DMS53 treated with DMSO at 0.1 percent for 48 hours (cell line): ENCODE measurements around the gene USP38.
"Not testable (repeated sequence)": the region's sequence is repeated elsewhere in the genome, so short reads cannot be mapped to it uniquely, and the experiment has no call there.

Experiments used
- DNase-seq: peaks from one replicate; lab custom pipeline; 2025; ENCODE audit not compliant: unreplicated experiment; lab: John Stamatoyannopoulos, UW

Gene USP38

DNA sequence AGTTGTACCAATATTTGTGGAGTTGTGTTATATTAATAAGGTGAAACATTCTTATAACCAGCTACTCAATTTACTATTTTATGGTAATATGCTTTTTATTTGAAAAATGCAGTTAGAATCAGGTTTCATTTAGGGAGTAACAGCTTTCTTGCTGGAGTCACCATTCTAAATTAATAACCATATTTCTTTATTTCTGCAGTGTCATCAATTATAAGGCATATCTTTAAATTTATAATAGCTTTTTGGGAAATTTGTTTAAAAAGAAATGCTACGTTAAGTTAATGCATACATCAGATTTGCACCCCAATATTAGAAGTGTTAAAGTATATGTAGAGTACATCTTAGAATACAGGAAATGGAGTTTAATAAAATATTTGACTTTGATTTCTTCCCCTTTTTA lies 18.9 kb downstream of the USP38 start:
- DNase-seq: no peak

DNA sequence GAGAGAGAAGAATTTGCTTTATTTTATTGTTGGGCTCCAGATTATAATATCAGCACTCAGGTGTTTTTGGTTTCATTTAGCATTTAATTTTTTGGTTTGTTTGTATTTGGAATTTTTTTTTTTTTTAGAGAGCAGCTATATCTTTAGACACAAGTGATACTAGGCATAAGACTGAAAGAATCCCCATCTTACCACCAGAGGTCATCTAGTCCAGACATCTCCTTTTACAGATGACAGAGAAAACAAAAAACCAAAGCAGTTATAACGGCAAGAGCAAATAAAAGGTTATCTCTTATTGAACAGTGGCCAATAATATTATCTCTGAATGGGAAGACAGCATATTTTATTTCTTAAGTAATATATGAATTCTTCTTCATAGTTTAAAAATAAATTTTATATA lies 22.8 kb downstream of the USP38 start:
- DNase-seq: no peak

DNA sequence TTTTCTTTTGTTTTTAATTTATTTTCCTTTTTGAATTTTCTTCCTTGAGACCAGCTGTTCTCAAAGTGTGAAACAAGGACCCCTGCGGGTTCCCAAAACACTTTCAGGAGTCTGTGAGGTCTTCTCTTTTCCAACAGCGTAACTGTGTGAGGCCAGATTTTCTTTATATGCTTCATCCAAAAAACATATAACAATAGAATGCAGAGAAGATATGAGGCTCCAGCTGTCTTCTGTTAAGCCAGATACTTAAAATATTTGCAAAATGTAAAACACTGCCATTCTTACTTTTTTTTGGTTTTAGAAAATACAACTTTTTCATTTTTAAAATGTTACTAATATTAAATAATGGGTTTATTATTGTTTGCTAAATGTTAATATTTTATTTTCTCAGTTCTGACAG lies 27.8 kb downstream of the USP38 start:
- DNase-seq: no peak

DNA sequence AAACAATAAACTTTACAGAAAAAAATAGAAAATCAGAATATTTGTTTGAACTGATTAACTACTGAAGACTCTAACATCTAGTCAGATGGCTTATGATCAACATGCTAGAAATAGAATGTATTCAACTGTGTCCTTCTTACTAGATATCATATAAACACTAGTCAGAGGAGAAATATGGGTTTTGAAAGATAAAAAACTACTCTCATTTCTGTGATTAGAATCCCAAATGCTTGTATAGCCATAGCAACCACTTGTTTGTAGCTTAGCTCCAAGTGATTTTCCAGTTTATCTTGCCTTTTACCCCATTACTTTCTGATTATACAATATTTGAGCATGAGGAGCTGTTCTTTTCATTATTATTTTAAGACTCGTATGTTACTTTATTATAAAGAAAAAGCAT lies 31.2 kb downstream of the USP38 start:
- no peak for DNase-seq

DNA sequence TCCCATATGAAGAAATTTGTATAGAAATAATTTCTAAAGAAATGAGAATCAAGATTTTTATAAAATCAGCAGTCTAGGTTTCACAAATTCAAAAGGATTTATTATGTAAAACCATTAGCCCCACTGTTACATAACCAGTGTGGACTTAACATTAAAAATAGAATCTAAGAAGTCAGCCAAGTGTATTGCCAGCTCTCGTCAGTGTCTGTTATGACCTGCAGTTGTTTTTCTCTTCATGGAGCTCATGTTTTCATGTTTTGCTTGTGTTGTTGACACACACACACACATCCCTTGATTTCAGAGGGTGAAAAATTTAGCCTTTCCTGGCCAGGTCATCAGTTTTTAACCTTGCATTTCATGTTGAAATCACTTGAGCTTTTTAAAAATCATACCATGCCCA lies 39.5 kb downstream of the USP38 start:
- DNase-seq: no peak

DNA sequence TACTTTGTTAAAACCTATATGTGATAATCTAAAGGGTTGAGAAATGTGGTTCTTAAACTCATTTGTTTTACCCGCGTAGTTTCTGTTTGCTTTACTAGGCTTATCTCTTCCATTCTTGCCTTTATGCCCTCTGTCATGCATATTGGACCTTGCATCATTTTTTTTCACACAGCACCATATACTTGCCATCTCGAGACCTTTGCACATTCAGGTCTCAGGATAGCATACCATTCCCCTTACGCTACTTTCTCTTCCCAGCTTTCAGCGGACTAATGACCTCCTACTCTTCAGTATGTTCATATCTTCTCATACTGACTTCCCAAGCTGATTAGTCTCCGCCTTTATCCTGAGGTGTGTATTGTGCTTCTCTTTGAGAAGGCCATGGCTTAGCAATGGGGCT lies 40.5 kb downstream of the USP38 start:
- DNase-seq: no peak

DNA sequence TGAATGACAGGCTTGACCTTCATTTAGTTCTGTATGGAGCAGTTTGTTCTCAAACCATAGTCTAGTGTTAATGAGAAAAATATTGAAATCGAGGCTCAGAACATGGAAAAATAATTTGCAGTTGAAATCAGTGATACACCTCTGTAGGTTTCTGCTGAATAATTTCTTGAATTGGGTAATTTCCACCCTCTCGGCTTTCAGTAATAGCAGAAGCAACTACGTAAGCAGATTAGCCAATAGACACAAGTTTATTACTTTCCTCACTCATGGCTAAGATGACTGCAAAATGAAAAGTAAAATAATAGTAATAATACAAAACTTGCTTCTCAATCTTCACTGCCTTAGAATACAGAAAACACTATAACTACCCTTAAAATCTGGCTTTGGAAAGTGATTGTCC lies 46.0 kb downstream of the USP38 start:
- DNase-seq: no peak

DNA sequence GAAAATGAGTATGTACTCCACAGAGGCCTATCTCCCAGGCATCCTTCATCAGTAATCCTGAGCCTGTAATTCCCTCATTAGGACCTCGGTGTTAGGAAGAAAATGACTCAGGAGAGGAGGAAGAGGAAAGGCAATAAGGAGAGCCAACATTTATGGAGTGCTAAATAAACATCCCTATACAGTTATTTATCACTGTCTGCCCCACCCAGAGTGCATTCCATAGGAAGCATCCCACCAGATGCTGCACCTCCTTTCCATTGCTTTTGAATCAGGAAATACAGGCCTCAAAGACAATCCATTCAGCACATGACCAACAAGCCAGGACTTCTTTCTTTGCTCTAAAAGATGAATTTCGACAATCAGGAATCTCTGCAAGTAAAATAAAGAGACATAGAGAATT lies 47.6 kb downstream of the USP38 start:
- no peak for DNase-seq

DNA sequence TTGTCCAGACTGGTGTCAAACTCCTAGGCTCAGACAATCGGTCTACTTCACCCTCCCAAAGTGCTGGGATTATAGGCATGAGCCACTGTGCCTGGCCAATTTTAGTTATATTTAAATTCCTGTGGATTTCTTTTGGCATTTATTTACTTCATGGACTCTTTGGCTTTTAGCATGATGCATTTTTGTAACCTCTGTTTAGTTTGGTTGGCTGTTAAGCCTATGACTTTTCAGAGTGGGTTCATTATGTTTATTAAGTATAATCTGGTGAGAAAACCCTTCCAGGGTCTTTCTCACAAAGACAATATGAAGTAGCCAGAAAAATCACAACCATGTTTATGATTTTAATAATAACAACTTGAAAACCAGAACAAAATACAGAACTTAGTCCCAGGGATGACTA lies 49.4 kb downstream of the USP38 start:
- no peak for DNase-seq

DNA sequence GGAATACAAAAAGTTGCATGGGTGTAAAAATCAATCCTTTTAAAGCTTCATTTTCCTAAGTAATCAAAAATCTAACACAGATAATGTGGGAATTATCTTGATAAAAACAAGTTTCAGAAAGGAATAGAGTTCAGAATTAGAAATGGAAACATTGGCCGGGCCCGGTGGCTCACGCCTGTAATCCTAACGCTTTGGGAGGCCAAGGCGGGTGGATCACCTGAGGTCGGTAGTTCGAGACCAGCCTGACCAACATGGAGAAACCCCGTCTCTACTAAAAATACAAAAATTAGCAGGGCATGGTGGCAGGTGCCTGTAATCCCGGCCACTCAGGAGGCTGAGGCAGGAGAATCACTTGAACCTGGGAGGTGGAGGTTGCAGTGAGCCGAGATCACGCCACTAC lies 52.5 kb downstream of the USP38 start:
- not testable (repeated sequence) for DNase-seq

DNA sequence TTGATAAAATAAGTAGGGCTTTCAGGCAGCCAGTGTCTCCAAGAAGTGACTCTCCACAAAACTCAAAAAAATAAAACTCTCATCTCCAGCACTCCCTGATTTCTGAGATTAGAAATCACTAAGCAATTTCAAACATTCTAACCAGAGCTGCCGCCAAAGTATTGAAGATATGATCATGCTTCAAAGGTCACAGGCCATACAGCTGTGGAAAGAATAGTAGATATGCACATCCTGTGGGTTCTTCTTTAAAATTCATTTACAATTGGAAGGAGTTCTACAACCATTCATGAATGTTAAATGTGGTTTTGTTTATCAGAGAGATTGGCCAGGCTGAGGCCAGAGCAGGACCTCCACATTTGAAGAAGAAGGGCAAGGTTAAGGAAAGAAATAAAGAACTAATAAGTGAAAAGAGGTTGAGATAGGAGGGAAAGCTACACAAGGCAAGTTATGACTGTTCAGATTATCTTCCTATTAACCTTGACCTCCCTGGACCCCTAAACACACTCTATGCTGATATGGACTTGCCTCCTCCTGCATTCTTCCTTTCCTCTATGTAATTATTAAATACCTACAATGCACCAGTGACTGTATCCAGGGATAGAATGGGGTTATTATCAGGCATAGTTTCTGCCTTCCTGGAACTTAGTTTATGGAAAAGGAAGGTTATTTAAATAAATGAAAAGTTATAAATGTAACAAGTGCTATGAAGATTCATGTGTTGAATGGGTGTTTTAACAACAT lies 56.4 kb downstream of the USP38 start:
- no peak for DNase-seq

DNA sequence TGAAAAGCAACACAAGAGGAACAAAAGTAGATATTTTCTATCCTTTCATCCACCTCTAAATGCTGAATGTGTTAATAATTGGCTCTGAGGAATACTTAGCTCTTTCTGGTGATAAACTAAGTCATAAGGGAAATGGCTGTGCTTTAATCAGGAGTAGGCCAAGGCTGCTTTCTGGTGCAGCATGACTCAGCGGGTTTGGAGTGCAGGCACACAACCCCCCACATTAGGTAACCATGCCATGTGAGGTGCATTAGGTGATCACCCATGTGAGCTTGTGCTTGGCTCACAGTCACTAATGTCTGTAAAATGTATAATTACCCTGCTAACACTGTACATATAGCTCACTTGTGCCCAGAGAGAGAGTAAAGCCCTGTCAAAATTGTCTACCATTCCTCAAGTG lies 57.2 kb downstream of the USP38 start:
- no peak for DNase-seq

DNA sequence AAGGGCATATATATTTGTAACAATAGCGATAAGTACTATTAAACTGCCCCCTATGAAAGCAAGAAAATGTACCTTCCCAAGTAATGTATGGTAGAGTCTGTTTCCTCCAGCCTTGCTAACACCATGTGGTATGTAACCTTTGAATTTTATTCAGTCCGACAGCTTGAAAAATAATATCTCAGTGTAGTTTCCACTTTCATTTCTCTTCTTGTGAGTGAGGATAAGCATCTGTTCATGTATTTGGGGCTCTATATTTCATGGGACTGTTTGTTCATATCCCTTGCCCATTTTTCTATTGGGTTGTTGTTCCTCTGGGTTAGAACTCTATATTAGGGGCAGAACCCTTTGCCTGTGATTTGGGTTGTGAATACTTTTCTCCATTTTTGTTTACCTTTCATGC lies 58.3 kb downstream of the USP38 start:
- DNase-seq: no peak

DNA sequence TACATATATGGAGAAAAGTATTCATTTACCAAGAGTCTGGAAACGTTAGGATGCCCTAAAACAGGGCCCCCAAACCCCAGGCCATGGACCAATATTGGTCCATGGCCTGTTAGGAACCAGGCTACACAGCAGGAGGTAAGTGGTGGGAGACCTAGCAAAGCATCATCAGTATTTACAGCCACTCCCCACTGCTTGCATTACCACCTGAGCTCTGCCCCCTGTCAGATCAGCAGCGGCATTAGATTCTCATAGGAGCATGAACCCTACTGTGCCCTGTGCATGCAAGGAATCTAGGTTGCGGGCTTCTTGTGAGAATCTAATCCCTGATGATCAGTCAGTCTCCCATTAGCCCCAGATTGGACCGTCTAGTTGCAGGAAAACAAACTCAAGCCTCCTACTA lies 62.3 kb downstream of the USP38 start:
- no peak for DNase-seq

DNA sequence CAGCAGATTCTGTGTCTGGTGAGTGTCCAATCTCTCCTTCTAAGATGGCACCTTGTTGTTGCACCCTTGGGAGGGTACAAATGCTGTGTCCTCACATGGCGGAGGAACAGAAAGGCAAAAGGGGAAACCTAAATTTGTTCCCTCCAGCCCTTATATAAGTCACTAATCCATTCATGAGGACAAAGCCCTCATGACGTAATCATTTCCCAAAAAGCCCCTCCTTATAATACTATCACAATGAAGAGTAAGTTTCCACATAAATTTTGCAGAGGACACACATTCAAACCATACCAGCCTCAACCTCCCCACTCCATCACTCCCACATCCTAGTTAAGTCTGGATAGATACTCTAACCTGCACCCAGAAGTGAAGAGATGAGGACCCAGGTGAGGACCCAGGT lies 63.1 kb downstream of the USP38 start:
- DNase-seq: no peak

DNA sequence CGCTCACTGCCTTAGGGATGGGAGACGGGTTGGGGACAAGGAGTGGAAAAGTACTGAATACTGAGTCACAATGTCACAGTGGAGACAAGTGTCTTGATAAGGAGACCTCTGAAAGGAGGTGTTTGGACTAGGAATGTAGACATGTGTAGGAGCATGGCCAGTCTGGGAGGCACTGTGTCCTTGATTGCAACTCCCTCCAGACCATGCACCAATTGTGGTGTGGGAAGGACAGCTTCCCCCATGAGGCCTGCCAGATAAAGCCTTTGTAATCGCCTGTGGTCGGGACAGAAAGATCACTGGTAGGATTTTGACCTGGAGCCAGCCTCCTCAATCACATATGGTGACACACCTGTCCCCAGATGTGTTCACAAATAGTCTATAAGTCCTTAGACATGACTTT lies 64.1 kb downstream of the USP38 start:
- no peak for DNase-seq

DNA sequence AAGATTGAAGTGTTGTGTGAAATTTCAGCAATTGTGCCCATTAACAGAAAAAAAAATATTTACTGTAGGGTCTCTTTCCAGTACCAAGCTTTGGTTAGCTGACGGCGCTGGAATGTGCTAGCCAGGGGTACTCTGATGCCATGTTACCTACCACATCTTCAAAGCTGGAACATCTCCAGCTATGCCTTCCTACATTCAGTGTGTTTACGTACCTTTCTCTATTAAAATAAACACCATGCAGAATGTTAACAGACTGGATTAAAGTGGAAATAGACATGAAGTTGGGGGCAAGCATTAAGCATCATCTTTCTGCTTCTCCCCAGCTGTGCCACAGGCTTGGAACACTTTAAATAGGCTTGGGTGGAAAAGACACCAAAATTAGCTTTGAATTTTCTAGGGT lies 65.9 kb downstream of the USP38 start:
- DNase-seq: no peak

DNA sequence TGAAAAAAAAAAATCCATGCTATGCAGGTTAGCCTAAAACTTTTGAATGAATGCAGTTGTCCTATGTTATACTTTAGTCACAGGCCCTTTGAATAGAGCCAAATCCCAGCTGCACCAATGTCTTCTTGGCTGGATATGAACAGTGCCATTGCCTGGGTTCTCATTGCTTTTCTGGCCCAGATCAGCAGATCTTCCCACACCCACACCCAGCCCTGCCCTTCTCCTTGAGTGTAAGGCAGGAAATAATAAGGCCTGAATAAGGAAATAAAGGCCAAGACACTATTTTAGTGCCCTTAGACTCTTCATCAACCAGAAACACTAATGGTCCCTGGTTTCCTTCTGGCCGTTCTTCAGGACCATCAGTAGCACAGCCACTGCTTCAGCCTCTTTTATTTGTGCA lies 66.6 kb downstream of the USP38 start:
- no peak for DNase-seq

DNA sequence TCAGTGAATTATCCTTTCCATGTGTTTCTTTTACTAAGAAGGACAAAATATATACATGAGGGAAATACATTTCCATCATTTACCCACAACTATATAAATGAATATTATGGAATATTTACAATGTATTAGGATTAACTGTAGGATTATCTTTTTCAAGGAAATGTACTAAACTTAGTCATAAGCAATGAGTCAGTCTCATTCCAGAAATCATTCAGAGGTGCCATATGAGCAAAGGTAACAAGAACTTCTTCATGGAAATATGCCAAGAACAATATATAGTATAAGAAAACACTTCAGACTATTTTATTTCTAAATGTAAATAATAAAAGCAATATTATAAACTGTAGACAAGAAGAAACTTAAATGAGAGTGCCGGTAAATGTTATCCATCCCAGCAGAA lies 67.1 kb downstream of the USP38 start:
- no peak for DNase-seq

DNA sequence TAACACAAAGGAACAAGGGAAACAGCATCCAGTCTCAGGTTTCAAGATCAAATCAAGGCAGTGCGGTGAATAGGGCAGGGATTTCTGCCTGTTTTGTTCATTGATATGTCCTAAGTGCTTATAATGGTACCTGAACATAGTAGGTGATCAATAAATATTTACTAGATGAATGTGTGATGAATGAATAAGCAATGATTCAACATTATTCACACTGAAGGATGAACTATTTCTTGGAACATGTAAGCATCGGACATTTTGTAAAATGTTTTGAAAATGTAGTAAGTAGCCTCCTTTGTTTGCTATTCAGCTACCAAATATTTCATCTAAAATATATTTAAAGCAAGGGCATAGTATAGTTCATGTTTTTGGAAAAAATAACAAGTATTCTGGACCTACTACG lies 67.8 kb downstream of the USP38 start:
- no peak for DNase-seq

DNA sequence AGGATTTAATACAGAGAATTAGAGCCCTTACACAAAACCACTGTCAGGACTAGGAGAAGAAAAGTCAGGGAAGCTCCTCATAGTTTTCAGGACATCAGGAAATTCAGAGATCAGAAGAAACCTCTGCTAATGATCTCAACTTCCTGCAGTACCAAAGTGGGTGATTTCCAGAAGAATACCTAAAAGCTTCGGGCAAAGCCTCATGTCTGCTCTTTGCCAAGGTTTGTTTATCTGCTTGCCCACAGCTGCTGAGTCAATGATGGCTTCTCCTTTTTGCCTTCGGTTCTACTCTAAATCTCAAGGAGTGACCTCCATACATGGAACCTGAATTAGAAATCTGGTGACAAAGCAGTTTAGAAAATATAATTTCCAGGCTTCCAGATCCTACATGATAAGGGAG lies 68.4 kb downstream of the USP38 start:
- no peak for DNase-seq

DNA sequence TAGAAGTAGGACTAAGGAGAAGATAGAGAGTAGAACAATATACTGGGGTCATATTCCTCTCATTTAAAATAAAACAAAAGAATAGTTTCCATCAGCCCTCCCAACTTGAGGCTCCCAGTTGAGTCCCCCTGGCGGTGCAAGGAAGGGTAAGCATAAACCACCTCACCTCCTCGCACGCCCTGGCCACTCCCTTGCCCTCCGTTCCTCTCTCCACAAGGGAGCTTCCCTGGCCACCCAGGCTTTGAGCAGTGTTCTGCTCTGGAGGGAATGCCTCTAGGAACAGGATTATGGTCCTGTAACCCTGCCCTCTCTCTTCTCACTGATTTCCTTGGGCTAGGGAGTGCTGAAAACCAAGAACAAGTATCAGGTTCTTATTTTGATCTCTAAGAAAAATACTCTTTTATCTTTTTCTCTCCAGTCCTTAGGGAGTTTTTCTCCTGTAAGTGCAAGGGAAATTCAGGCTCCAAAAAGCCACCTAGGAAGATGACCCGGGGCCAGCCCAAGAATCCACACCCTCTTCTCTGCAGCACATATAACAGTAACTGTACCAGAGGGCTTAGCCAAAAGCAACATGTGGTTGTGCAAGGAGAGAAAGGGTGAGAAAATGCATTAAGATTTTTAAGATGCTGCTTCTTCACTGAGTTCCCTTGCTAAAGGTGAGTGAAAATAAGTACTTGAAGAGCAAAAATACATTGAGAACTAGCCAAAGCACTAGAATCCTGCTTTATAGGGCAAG lies 69.9 kb downstream of the USP38 start:
- no peak for DNase-seq

DNA sequence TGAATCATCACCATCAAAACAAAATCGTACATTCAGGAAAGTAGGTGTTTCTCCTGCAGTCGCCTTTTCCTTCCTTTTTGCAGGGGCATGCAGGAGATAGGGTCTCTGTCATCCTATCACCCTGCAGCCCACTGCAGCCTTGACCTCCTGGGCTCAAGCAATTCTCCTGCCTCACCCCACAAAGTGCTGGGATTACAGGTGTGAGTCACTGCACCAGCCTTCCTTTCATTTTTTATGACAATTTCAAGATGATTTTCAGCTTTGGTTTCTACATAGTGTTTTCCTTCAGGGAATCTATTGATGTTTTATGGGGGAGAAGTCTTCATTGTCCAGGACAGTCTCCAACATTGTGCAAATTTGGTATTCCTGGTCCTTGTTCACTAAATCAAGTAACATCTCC lies 71.7 kb downstream of the USP38 start:
- DNase-seq: no peak
